ENCODE data around the gene CKS2. TPM values are rescaled to one million over a fixed set of nuclear protein-coding genes. Genes with fewer than 3 reads are reported as not detected.

Gene CKS2
- total RNA-seq, 4 donors from 2014 or later: 3.5 to 7.2 (median 6.1) TPM

DNA sequence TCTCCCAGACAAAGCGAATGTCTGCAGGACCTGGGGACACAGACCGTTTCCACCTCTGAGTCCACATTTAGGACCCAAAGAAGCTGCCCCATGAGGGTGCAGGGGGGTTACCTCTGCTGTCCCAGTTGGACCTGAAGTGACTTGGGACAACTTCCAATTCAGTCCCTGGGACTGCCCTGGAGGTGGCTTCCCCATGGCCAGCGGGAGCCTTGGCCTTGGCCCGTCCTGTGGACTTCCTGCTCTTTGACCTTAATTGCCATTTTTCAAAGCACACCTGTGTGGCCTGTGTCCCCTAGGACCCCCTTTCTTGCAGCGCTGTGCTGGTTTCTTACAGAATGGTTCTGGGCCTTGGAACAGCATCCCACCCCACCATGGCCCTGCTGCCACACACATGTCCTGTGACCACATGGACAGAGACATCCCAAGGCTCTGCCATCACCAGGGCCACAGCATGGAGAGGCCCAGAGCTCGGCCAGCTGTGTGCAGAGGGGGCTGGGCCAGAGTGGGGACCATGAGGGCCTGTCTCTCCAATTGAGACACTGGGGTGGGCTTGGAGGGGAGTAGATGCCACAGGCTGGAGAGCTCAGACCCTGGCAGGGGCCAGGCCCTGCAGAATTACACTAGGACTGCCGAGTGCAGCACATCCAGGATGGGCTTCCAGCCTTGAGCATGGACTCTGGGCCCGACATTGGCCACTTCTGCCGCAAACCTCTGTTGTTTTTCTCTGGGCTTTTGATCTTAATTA is 53.1 kb downstream of the CKS2 start:
- H3K9me3 ChIP-seq: no peaks in the 10 kb centered on the region
- no peak overlapping the region for H3K27ac ChIP-seq
- no peaks in the 10 kb centered on the region for H3K27me3 ChIP-seq
- TF ChIP-seq EP300 (IDR thresholded peaks at IDR 0.05) (no peak), POLR2A (IDR thresholded peaks at IDR 0.05) (no peak)
- TF ChIP-seq, protein P1, sequence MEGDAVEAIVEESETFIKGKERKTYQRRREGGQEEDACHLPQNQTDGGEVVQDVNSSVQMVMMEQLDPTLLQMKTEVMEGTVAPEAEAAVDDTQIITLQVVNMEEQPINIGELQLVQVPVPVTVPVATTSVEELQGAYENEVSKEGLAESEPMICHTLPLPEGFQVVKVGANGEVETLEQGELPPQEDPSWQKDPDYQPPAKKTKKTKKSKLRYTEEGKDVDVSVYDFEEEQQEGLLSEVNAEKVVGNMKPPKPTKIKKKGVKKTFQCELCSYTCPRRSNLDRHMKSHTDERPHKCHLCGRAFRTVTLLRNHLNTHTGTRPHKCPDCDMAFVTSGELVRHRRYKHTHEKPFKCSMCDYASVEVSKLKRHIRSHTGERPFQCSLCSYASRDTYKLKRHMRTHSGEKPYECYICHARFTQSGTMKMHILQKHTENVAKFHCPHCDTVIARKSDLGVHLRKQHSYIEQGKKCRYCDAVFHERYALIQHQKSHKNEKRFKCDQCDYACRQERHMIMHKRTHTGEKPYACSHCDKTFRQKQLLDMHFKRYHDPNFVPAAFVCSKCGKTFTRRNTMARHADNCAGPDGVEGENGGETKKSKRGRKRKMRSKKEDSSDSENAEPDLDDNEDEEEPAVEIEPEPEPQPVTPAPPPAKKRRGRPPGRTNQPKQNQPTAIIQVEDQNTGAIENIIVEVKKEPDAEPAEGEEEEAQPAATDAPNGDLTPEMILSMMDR (IDR thresholded peaks at IDR 0.05): no peak
- DNase-seq (ENCODE audit: low spot score in 2 of 2): no peak
- H3K4me3 ChIP-seq: no peak overlapping the region
- H3K36me3 ChIP-seq: peaks cover 0 to 50% (median 12%) of the 10 kb centered on the region in 3 donors
- WGBS, 2 donors: 88 to 90% methylated on average over 9 of the region's 9 CpGs
- H3K4me1 ChIP-seq: no peaks in the 10 kb centered on the region

- H3K4me3 ChIP-seq: no peak overlapping the region
- 85 to 91% methylated on average over 16 to 17 of the region's 17 CpGs for WGBS, 2 donors
- H3K4me1 ChIP-seq: no peaks in the 10 kb centered on the region
- no peak for DNase-seq (ENCODE audit: low spot score in 2 of 2)
- H3K9me3 ChIP-seq: no peaks in the 10 kb centered on the region
- peaks cover 0 to 44% (median 12%) of the 10 kb centered on the region in 3 donors for H3K36me3 ChIP-seq
- no peak overlapping the region for H3K27ac ChIP-seq
- TF ChIP-seq POLR2A (IDR thresholded peaks at IDR 0.05): no peak
- TF ChIP-seq EP300 (IDR thresholded peaks at IDR 0.05): no peak
- TF ChIP-seq, protein P1 (IDR thresholded peaks at IDR 0.05): no peak
- no peaks in the 10 kb centered on the region for H3K27me3 ChIP-seq
Observed at GRCh38 chr9:89364666-89365531, 53.9 kb downstream of the CKS2 start.

- WGBS, 2 donors: 91 to 92% methylated on average over 2 of the region's 2 CpGs
- no peak for DNase-seq (ENCODE audit: low spot score in 2 of 2)
- H3K27me3 ChIP-seq: no peaks in the 10 kb centered on the region
Observed at GRCh38 chr9:89365532-89365912, 54.5 kb downstream of the CKS2 start.

More at GRCh38 chr9:89365532-89365912, 54.5 kb downstream of the CKS2 start:
- Histone ChIP-seq H3K4me3 (no peak overlapping the region), H3K36me3 (peaks cover 0 to 37% (median 12%) of the 10 kb centered on the region in 3 donors), H3K4me1 (no peaks in the 10 kb centered on the region), H3K27ac (no peak overlapping the region), H3K9me3 (no peaks in the 10 kb centered on the region)
- TF ChIP-seq, protein P1 (IDR thresholded peaks at IDR 0.05): no peak
- TF ChIP-seq EP300 (IDR thresholded peaks at IDR 0.05) (no peak), POLR2A (IDR thresholded peaks at IDR 0.05) (no peak)

Small RNA genes lying within 50 kb of the gene (small RNA-seq; reads per million reads assigned to genes)
- gene MIR3153: not detected

Other genes with a start within 250 kb of the CKS2 start
- 10 to 100 TPM in 1 of 4 donors, 1 to 10 TPM in 3; 1.1 to 11.4 (median 3.4) TPM for gene SHC3, start 132.4 kb upstream of the CKS2 start, total RNA-seq
- gene SECISBP2, start 7.3 kb downstream of the CKS2 start, total RNA-seq: 10 to 100 TPM; 57.7 to 77.1 (median 64.8) TPM
- 10 to 100 TPM; 13.4 to 27.3 (median 24.8) TPM for gene SEMA4D, start 186.9 kb downstream of the CKS2 start, total RNA-seq